ENCODE measurements around the gene BMF. TPM values are rescaled to one million over a fixed set of nuclear protein-coding genes. Genes with fewer than 3 reads are reported as not detected.
A peak's percentile ranks its signal among the peaks of the same experiment; 100 is the strongest.

The BMF gene
- total RNA-seq, 1 donor from 2014 or later: 4.2 TPM

DNA sequence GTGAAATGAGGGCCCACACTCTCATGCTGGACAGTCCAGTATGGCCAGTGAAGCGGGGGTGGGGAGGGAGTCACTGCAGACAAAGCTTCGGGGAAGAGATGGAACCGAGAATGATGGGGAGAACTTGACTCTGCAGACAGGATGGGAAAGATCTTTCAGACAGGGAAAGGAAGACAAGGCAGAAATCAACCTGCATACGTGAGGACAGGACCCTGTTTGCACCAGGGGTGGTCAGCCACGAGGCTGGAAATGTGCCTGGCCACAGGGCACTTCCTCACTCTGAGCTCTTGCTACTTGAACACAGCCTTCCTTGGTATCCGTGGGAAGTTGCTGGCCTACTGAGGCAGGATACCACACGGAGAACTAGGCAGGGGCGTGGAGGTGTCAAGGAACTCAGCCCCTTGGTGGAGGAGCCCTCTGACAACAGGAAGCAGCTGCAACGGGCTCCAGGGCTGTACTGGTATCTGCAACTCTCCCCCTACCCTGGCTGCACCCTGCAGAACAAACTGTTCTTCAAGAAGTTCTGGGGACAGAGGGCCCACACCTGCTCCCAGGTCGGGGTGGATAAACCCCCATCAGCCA is 60.4 kb downstream of the BMF start:
- no peak for DNase-seq

DNA sequence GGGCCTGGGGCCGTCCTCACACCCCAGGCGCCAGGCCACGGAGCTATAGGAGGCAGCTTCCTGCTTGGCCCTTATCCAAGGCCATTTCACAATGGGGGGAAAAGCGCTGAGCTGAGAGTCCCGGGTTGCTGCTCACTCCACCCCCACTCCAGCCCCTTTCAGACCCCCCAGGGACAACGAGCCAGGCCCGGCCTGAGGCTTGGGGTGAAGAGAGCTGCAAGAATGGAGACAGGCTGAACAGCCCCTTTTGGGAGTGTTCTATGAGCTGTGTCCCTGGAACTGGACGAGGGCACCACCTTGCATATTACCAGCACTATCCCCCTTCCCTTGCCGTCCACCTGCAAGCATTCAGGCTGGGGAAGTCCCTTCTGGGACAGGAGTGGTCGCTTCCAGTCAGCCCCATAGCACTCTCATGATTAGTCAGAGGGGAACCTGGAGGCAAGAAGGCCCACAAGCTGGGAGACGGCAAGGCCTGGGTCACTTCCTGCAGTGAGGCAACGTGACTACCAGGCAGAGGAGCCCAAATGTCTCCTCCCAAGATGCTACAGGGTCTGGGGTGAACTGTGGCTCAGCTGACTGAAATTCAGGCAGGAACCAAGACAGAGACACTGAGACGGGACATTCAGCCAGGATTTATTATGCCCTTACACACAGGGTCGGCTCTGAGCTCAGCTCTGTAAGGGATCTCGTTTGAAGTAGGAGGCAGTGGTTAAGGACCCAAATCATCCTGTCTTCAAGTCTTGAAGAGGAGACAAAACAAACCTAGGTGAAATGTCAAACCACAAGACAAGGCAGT is 61.1 kb downstream of the BMF start:
- DNase-seq: peak; percentile 13

GRCh38 chr15:40046721-40047414 is 61.8 kb downstream of the BMF start:
- no peak for DNase-seq

DNA sequence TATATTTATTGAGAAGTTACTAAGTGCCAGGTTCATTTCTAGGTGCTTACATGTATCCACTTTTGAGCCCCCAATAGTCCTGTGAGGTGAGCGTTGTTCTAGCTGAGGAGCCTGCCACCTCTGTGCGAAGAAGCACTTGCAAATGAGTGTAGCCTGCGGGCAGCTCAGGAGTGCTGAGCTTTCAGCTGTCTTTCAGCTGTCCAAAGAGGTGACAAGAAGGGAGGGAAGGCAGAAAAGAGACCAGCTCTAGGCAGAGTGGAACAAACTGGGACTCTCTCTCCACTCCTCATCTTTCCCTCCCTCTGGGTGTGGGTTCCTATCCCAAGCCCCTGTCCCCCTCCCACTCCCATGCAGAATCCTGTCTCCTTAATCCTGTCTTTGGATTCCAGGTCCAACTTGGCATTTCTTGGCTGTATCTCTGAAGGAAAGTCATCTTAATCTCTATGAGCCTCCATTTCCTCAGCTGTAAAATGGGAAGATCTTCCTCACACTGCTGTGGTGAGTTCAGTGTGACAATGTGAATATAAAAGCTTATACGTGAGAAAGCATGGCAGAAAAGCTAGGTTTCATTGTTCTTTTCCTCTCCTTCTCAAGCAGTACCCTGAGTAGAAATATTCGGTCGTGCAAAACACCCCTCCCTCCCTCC is 63.0 kb downstream of the BMF start:
- no peak for DNase-seq

DNA sequence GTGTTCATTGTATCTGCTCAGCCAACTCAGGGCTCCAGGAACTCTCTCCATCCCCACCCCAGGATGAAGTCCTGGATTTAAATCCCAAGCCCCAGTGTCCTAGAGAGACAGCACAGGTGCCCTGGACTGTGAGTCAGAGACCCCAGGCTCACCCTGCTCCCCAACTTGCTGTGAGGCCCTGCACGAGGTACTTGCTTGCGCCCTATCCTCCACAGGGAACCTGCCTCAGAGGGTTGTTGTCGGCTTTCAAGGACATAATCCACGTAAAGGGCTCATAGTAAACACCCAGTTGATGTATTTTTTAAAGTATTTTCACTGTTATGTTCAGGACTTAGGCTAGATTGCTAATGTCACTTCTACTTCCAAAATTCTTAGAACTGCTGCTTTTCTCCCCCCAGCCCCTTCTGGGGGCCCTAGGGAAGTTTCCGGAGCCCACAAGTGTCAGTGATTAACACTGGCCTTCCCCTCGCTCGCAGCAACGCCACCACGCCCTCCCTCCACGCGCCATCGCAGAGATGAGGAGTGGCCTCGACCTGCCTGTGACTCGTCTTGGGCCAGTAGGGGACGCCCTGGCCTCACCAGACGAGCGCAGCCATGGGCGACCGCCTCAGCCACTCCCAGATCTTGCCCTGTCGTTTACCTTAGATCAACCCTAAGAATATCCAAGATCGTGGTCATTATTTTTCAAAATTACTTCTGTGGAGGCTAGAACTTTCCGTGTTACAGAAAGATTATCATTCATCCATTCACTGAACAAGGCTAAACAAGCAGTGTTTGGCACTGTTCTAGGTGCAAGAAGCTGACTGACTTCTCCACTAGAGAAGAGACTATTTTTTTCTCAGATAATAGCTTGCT is 63.7 kb downstream of the BMF start:
- peak; percentile 43 for DNase-seq

GRCh38 chr15:40043927-40044716 is 64.6 kb downstream of the BMF start:
- no peak for DNase-seq

DNA sequence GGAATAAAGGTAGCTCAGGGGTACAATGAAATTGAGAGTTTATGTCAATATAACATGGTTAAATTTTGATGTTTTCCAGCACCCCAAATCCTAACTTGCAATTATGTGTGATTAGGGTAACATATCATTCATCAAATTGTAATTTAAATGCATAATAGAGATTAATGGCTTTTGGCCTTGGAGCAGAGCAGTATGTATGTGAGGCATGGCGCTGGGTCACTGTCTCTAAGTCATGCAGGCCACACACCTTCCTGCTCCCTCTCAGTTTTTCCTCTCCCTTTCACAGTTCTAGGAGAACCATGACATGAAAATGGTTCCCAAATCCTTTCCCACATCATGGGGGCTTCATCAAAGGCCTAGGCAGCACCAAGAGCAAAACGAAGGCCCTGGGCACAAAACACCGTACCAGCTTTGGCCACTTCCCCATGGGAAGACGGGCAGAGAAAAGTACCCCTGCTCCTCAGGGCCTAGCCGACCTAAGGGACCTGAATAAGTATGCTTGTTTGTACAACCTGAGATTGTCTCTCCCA is 65.8 kb downstream of the BMF start:
- no peak for DNase-seq

GRCh38 chr15:40040770-40041169 is 67.9 kb downstream of the BMF start:
- no peak for DNase-seq

DNA sequence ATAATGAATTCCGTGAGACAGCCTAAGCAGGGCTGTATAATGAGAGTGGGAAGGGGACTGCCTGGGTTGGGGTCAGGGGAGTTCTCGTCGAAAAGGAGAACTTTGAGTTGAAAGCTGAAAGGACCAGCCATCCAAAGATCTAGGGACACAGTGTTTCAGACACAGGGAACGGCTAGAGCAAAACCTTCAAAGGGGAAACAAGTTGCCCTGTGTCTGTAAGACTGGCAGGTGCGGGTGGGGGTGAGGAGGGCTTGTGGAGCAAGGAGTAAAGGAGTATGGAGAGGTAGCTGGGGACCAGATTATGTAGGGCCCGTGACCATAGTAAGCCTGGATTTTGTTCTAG is 68.4 kb downstream of the BMF start:
- DNase-seq: no peak

DNA sequence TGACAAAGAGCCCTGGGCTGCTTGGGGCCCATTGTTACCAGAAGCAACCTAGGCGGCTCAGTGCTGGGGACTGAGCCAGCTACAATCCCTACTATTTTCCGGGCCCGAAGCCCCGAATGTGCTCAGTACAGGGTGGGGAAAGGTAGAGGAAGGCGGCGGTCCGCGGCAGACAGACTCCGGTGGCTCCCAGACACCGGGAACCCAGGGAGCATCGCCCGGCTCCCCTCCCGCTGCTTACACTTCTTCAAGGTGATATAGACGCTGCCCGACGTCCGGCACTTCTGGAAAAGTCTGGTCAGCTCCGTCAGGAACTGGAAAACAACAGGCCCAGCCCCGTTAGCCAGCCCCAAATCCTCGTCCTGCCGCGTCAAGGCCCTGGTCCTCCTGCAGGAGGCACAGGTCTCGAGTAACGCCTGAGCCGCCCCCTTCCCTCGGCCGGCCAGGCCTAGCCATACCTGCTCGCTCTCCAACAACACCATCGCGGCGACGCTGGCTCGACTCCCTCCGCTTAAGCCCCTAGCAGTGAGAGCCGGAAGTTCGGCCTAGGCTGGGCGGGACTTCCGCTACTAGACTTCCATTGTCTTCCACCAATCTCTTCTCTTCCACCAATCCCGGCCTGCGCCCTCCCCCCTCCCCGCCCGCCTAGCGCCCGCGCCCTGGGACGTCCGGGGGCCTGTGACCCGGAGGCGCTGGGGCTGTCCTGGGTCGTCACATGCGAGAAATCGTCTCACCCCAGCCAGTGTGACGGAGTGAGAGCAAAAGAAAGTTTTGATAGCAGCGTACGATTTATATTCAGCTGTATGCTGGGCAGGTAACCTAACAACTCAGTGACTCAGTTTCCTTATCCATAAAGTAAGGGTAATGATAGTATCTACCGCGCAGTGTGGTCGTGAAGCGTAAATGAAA is 69.8 kb downstream of the BMF start, which contains the start of gene SRP14:
TSS of gene SRP14 (minus strand) at position 544 of the 906 bp plus-strand sequence. CDS start at position 479, 65 bp downstream.
- DNase-seq: peak; percentile 92

DNA sequence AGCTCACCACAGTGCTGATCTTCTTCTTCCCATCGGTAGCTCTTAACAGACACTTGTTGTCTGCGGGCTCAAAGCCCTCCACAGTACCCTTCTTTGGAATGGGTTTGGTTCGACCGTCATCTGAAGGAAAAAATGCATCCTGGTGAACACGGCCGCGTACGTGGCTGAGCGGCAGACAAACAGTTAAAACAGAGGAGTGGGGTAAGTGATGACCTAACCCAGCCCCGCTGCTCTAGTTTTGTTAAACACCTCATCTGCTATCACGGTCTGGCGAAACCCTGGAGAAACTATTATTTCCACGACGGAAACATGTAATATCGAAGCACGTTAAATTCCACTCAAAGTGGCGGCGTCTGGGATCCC is 70.4 kb downstream of the BMF start:
- no peak for DNase-seq

Other genes with a start within 250 kb of the BMF start
- gene GPR176, start 188.6 kb downstream of the BMF start, total RNA-seq: 44.3 TPM
- 28.7 TPM for gene EIF2AK4, start 174.8 kb downstream of the BMF start, total RNA-seq
- gene SRP14, start 69.7 kb downstream of the BMF start, total RNA-seq: 112 TPM
- gene BUB1B, start 52.2 kb upstream of the BMF start, total RNA-seq: 6.6 TPM
- 11.2 TPM for gene PAK6, start 130.2 kb upstream of the BMF start, total RNA-seq
- gene ANKRD63, start 174.2 kb upstream of the BMF start, total RNA-seq: not detected
- gene PLCB2, start 199.1 kb upstream of the BMF start, total RNA-seq: 3.3 TPM
- 14.8 TPM for gene INAFM2, start 214.8 kb upstream of the BMF start, total RNA-seq
- gene CCDC9B, start 232.1 kb upstream of the BMF start, total RNA-seq: 1.6 TPM
- not detected for gene PHGR1, start 242.2 kb upstream of the BMF start, total RNA-seq
- gene DISP2, start 249.3 kb upstream of the BMF start, total RNA-seq: 9.2 TPM